ENCODE data around the gene DAB1.

Gene DAB1

DNA sequence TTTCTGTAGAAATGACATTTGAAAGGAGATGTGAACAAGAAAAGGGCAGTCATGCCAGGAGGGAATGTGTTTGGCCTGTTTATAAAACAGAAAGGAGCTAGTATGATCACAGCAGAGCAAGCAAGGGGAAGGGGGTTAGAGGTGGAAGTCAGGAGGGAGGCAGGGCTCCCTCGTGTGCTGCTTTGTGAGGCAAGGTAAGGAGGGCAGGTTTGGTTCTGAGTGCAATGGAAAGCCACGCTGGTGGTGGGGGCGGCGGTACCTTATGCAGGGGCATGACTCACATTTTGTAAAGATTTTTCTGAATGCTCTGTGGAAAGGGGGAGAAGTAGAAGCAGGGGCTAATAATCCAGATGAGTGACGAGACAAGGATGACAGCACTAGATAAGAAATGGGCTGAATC, 260.5 kb downstream of the DAB1 start:
- no peak for DNase-seq (ENCODE audit: low spot score)

DNA sequence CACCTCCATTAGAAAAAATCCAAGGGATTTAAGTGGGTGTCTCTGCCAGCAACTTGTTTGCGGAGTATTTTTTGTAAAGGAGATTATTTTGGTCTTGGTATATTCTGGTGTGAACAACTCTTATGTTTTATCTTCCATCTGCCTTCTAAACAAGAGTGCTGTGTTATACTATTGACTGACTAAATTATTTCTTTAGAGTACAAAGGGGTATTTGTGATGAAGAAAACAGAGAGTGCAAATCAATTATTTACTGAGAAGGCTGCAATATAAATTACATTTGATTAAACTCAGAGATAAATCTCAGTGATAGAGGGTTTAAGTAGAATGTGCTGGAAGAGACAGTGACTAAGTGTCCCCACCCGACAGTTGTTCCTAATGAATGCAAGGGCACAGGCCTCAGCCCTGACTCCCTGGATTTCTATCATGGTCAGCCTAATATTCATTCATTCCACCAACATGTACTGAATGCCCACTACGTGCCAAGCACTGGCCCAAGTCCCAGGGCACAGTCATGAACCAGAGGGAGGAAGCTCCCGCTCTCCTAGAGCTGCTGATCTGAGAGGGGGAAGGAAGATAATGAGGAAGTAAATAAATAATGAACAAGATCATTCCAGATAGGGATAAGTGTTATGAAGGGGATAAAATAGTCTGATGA, 261.1 kb downstream of the DAB1 start:
- no peak for DNase-seq (ENCODE audit: low spot score)

DNA sequence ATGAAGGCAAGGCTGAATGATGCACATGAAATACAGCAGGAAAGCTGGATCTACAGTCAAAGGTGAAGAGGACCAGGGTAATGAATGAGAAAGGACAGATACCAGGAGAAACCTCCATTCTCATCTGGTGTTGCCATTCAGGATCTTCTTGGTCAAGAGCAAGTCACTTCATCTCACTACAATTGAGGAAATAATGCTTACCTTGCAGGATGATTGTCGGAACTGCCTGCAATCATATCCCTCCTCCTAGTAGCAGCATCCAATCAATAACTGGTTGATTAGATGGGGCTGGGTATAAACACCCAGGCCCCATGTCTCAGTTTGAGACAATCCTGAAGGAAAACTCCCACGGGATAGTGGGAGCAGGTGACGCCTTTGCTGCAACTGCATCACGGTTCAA, 263.3 kb downstream of the DAB1 start:
- no peak for DNase-seq (ENCODE audit: low spot score)

DNA sequence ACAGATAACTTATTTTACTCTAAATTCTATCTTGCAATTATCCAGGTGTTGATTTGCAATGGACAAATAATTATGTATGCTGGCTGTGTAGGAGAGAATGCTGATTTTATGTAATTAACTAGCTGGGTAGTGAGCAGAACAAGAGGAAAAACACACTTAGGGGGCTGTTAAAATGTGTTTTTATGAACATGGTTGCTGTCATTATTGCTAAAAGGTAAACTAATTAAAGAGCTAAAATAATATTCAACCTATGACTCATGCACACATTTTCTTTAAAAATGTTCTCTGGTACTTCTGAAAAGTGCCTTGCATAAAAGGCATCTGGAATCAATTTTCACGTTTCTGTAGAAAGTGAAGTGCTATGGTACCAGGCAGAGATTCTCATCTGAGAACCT, 265.3 kb downstream of the DAB1 start:
- no peak for DNase-seq (ENCODE audit: low spot score)

DNA sequence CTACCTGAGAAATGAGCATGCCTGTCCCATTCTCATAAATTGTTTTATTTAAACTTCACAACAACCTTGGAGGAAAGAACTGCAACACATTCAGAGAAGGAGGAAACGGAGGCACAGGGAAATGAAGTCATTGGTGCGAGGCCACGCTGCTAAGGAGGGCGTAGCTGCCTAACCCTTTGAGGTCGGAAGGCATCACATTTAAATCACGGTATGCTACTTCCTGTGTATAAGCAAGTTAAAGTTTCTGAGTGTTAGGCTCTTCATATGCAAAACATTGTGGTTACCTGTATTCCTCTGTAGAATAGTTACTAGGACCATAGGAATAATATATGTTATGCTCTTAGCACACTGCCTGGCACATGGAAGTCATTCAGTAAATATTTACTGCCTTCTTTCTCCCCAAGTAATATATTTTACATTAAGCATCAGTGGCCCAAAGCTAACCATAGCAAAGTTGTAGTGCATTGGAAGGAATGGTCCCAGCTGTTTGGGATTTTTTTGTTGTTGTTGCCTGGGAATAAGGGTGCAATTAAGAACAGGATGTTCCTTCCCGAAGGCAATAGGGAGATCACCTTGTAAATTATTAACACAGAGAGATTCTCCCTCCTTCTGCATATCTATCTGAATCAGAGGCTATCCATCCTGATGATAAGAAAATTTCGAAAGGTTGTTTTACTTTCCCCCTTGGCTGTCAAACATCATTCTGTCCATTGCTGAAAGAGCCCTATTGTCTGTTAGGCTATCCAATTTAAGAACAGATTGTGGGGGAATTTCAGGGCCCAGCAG, 265.8 kb downstream of the DAB1 start:
- DNase-seq (ENCODE audit: low spot score) = no peak

DNA sequence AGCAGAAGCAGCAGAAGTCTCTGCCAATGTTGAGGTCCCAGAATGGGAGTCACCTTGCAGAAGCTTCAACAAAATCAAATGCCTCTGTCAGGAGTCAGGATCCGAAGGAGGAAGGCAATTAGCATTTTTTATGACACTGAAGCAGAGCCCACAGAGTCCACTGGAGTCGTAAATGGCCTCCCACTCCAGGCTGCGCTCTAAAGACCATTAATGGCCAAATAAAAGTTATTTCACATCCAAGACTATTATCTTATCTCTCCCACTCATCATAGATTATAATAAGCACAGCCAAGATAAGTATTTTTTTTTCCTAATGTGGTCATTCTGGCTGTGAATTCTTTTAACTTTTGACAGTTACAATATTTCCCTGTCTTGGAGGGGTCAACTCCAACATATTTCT, 267.0 kb downstream of the DAB1 start:
- DNase-seq (ENCODE audit: low spot score) = no peak

DNA sequence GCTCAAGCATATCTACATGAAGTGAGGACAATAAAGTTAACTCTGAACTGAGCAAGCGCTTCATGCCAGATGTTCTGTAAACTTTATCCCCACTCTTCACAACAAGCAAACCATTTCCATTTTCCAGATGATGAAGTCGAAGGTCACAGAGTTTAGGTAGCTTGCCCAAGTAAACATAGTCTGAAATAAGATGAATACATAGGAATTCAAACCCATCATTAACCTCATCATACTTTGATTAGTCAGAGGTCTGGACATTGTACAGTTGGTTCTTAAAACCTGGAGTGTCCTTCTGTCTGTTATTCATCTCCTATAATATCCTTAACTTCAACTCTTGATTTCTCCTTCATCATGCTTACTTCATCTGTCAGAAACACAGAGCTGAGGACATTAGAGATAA, 277.8 kb downstream of the DAB1 start:
- DNase-seq (ENCODE audit: low spot score) = no peak

DNA sequence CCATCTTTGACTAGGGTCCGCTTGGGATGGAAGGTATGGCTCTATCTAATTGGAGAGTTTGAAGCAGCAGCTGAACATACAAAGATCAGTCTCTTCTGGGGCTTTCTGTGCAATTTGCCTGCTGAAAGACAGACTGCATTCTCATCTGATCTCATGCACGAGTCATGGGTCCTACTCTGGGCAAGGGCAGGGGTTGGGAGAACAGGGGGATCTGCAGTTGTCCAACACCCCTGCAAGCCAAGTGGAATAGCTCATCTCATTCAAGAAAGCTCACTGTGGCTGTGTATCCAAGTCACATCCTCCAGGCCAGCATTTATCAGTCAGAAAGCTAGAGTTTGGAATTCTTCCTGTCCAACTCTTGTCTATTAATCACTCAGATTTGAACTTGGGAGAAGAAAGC, 280.9 kb downstream of the DAB1 start:
- no peak for DNase-seq (ENCODE audit: low spot score)

DNA sequence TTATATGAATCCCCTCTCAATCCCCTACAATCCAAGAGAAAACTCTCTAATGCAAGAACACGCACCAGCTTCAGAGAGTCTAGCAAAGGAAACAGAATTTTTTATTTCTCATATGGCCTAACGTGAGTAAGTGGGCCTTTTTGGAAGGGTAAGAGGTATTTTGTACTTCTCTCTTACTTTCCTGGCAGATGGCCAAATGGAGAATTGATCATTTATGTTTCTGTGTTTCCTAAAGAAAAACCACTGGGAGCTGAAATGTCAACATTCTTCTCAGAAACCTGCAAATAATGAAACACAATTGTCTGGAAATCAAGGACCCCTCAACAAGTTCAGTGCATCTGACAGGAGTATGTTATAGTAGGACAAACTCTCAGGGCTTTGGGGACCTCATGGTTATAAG, 281.7 kb downstream of the DAB1 start:
- no peak for DNase-seq (ENCODE audit: low spot score)

DNA sequence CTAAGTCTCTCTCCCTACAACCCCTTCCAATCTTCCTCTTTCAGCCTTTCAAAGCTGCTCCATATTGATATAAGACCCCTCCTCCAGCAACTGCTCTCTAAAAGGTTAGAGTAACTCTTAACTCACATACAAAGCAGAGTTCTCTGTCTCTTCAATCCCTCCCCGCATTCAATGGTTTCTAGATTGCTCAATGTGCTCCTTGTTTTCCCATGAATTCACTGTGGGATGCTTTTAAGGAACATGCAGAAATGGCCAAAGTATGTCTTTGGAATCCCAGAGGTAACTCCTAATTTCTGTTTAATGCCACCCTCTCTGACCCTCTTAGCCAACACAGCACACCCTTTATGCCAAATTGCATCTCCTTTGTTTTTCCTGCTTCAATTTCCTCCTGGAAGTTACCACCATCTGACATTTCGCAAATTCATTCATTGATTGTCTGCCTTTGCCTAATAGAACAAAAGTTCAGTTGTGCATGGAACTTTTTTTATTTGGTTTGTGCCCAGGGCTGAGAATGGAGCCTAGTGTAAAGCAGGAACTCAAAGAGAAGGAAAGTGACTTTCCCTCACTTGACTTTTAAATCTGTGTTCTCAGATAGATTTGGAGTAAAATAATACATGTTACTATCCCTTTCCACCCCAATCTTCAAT, 285.3 kb downstream of the DAB1 start:
- DNase-seq (ENCODE audit: low spot score) = no peak

DNA sequence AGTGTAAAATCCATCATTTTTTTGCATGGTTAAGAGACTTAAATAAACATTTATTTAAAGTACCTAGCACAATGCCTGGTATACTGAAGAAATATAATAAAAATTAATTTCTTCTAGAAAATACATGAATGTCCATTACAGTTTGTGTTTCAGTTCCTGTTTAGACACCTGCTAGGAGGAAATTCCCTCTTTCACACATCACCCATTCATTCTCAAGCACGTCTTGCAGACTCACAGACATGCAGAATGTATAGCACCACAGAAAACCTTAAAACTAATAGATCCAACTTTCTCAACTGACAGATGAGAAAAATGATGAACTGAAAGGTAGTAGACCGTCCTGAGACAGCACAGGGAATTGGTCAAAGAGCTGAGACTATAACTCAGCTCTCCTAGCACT, 285.9 kb downstream of the DAB1 start:
- DNase-seq (ENCODE audit: low spot score) = no peak

DNA sequence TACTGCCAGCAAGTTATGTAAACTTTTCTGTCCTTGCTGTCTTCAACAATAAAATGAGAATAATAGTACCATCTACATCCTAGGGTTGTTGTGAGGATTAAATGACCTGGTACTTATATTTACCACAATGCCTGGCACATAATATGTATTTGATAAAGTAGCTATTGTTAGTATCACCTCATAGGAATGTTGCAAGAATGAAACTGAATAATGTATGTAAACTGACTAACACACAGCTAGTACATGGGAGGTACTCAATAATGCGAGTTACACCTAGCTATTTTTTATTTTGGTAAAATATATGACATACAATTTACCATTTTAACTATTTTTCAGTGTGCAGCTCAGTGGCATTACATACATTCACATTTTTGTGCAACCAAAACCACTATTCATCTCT, 289.1 kb downstream of the DAB1 start:
- DNase-seq (ENCODE audit: low spot score) = no peak

DNA sequence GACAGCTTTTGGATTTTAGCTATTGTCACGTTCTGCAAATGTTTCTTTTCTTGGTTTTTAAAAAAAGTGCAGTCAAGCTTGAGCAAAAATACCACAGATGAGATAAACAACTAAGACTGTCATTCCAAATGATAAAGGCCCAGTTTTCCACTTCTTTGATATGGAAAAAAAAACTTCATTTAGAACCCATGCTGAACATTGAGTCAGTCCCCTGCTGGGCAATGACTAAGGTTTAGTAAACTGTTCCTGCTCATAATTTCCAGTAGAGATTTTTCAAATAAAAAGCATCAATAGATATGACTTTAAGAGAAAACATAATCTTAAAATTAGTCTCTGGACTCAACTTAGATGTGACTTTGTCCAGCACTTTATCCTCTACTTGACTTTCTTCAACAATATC, 290.2 kb downstream of the DAB1 start:
- DNase-seq (ENCODE audit: low spot score) = no peak

DNA sequence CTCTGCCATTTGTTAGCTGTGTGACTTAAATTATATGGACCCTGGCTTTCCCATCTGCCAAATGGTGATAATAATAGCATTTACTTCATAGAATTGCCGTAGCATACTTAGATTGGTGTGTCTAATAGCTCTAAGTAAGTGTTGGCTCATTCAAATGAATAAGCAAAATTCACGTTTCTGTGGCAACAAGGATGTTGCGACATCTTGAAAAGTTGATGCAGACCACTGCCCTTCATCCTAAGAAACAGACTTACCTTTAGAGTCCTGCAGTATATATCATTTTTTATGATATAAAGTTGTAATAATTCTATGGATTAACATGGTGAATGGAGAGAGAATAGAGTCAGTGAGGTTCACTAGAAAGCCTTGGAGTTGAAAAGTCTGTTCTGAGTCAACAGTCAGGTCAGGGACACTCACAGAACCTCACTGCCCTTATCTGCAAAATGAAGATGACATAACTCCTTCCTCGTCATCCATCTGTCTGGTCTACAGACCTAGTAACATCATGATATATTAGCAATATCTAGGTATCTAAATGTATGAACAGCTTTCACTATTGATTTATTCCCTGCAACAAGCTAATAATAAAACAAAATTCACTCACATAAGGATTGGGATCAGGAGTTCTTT, 290.8 kb downstream of the DAB1 start:
- no peak for DNase-seq (ENCODE audit: low spot score)

DNA sequence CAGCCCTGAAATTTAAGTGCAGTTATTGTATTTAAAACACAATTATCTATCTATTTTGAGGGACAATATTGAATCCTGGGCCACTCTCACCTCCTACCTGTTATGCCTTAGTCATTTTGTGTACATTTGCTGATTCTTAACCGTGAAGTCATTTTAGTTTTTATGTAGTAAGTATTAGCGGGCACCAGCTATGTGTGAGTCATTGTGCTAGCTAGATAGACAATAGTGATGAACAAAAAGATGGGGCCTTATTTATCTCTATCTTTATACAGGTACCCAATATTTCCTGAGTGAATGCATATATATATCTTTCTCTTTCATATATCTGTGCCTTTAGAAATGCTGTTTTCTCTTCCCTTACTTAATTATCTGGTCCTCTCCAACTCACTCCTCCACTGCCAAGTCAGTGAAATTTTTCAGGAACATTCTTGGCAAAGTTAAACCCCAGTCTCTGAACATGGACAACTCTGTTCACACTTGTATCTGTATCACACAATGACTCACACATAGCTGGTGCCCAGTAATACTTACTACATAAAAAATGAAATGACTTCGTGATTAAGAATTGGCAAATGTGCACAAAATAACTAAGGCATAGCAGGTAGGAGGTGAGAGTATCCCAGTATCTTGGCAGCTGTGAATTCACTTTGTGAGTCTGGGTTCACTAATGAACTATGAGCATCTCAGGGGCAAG, 292.0 kb downstream of the DAB1 start:
- no peak for DNase-seq (ENCODE audit: low spot score)

DNA sequence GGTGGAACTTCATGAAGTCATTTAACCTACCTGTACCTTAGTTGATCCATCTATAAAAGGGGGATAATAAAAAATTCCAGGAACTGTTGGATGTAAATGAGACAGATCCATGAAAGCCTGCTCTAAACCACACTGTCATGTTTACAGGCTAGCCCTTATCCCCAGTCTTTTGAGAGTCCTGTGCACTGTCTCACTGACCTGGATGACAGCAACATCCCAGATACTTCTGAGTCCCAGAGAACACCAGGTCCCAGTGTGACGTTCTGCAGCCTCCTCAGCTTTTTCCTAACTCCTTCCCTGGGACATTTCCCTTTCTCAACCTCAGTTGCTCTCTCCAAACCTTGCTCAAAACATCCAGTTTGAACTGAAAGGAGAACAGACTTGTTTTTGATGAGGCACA, 292.6 kb downstream of the DAB1 start:
- DNase-seq (ENCODE audit: low spot score) = no peak

DNA sequence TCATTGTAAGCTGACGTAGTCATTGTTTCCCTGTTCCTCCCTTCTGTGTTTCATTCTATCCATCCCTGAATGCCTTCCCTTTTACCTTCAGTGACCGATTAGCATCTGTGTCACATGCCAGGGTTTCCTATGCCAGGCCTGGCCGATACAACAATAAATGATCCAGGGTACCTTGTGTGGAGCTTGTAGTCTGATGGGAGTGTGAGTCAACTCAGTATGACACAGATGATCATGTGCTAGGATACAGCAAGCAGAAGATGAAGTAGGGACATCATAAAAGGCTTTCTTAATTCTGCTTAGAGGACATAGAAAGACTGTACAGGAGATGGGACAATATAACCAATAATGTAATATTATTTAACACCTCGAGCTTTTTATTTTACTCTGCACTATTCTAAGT, 294.0 kb downstream of the DAB1 start:
- DNase-seq (ENCODE audit: low spot score) = no peak

DNA sequence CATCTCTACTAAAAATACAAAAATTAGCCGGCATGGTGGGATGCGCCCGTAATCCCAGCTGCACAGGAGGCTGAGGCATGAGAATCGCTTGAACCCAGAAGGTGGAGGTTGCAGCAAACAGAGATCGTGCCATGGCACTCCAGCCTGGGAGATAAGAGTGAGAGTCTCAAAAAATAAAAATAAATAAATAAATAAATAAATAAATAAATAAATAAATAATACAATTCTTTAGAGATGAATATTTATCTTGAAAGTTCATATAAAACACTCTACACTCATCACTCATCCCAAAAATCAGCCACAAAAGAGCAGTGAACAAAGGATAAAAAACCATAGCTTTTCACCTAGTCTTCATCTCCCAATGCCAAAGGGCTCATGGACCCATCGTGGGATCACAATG, 295.9 kb downstream of the DAB1 start:
- no peak for DNase-seq (ENCODE audit: low spot score)

DNA sequence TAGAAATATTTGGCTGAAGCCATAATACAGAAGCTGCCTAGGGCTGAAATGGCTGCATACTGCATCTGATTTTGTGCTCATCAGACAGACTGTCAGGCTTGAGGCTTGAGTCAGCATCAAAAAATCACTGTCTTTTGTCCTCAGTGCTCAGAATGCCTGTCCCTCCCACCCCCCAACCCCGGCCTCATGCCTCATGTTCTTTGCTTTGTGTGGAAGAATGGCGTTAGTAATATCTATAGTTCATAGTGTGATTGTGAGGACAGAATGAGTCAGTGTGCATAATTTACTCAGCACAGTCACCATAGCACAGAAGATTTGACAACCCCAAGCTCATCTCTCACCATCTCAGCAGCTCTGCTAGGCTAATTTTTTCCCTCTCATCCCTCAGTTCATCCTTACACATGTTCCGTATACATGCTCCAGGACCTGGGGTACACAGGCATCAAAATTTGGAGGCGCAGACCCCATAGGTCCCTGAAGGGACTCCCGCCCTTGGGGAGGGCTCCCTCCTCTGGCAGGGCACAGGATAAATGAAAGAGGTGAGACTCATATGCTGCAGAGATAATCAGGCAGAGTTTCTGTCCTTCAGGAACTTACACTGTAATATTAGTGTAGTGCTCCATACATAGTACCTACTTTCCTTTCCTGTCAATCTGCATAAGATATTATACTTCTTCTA, 299.0 kb downstream of the DAB1 start:
- DNase-seq (ENCODE audit: low spot score) = no peak

DNA sequence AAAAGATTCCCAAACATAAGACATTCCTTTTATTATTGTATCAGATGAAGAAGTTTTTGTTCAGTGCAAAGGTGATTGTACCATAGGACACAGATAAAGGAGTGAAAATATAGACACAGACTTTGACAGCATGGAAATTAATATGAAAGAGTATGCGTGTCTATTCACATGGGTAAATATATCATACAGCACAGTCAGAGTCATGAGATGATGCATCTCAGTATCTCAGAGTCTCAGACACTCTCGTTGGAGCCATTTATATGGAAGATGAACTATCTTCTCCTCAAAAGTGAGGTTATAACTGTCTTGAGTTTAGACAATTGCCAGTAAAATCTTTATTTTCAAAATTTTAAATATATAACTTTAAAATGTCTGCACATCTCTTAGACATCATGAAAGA, 299.7 kb downstream of the DAB1 start:
- DNase-seq (ENCODE audit: low spot score) = no peak

DNA sequence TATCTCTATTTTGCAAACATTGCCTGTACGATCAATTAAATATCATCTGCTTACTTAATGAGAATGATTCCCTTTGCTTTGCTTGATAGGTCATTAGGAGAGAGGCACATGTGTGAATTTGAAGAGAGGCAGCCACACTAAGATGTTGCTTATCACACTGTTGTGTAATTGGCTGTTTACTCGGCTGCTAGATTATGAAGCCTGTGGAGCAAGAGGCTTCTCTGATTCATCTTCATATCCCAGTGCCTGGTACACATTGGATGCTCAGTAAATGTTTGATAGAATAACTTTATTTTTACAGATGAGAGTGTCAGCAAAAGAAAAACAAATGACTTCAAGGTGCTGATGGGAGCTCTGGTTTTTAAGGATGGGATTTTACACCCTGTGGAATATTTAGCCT, 301.8 kb downstream of the DAB1 start:
- DNase-seq (ENCODE audit: low spot score) = no peak

Data from D341Med (cell line).